HG02870 (cell line): ENCODE results near the gene PPP1R3F.

Source experiments
- ATAC-seq: cut with Tn5 transposase; IDR thresholded peaks from one replicate; pipeline ENCODE4 v1.9.1; 2021; ENCODE audit warnings: mild to moderate bottlenecking, moderate library complexity; ENCODE audit not compliant: unreplicated experiment

The PPP1R3F gene

GRCh38 chrX:49249071-49249470 is 20.5 kb upstream of the PPP1R3F start:
- no peak for ATAC-seq

- no peak for ATAC-seq
These were observed 20.0 kb upstream of the PPP1R3F start for GRCh38 chrX:49249616-49250015.

- ATAC-seq, result no peak
These were observed 19.5 kb upstream of the PPP1R3F start for GRCh38 chrX:49250066-49250465.

- ATAC-seq, result no peak
These were observed 19.0 kb upstream of the PPP1R3F start for GRCh38 chrX:49250578-49250977.

GRCh38 chrX:49251325-49251724 is 18.3 kb upstream of the PPP1R3F start:
- ATAC-seq, result no peak

- no peak for ATAC-seq
These were observed 15.0 kb upstream of the PPP1R3F start for GRCh38 chrX:49254639-49255038.

- no peak for ATAC-seq
These were observed 13.2 kb upstream of the PPP1R3F start for GRCh38 chrX:49256268-49256995.

- no peak for ATAC-seq
These were observed 12.4 kb upstream of the PPP1R3F start for GRCh38 chrX:49257074-49257790.

GRCh38 chrX:49257846-49258748 is 11.5 kb upstream of the PPP1R3F start:
- ATAC-seq, result no peak

- ATAC-seq, result no peak
These were observed 10.9 kb upstream of the PPP1R3F start for GRCh38 chrX:49258749-49259124.

- no peak for ATAC-seq
These were observed 9.2 kb upstream of the PPP1R3F start for GRCh38 chrX:49260221-49260985.

- no peak for ATAC-seq
These were observed 7.0 kb upstream of the PPP1R3F start for GRCh38 chrX:49262603-49263002.

- no peak for ATAC-seq
These were observed 6.0 kb upstream of the PPP1R3F start for GRCh38 chrX:49263631-49264030.

GRCh38 chrX:49264460-49264859 is 5.1 kb upstream of the PPP1R3F start, which contains the start of gene FOXP3:
TSS of gene FOXP3 (minus strand) at chrX:49264710. CDS start at chrX:49258505, 6,205 bp downstream.
- ATAC-seq, result no peak

- ATAC-seq, result no peak
These were observed 2.8 kb upstream of the PPP1R3F start for GRCh38 chrX:49266523-49267445.

- ATAC-seq, result no peak
These were observed 937 bp upstream of the PPP1R3F start for GRCh38 chrX:49268702-49269009.

- ATAC-seq, result peak; percentile 88
These were observed 405 bp upstream of the PPP1R3F start for GRCh38 chrX:49269010-49269766.

- ATAC-seq, result no peak
These were observed 792 bp downstream of the PPP1R3F start for GRCh38 chrX:49270249-49270921.
